ENCODE measurements around the gene TMX4. TPM values are rescaled to one million over a fixed set of nuclear protein-coding genes. Genes with fewer than 3 reads are reported as not detected.

TMX4 gene
- total and polyA plus RNA-seq, 2 of the 8 experiments (the other 6 are each of a cell fraction or from before 2014, with no cell fraction given): 2.1 to 7.8 TPM

GRCh38 chr20:8055096-8055495 lies 35.5 kb upstream of the TMX4 start:
- no peak overlapping the region for H3K9ac ChIP-seq (replicated peaks in 1 of 4; ENCODE audit: extremely low read depth in 1 of 4, low read depth in 3 of 4, low read length in 3 of 4)
- H4K20me1 ChIP-seq (replicated peaks in 1 of 2; ENCODE audit: control insufficient read depth in 1 of 2, insufficient read depth in 2 of 2, low read length in 2 of 2): no peaks in the 10 kb centered on the region
- no peak overlapping the region for H4K8ac ChIP-seq (ENCODE audit: extremely low read depth, insufficient read depth, low read length)
- no peak overlapping the region for H2BK120ac ChIP-seq (replicated peaks; ENCODE audit: low read depth, low read length)
- no peak for DNase-seq (ENCODE audit: low read depth in 1 of 2, low spot score in 2 of 2)
- no peaks in the 10 kb centered on the region for H3K27me3 ChIP-seq (replicated peaks in 1 of 4; ENCODE audit: control insufficient read depth in 3 of 4, extremely low read depth in 1 of 4, insufficient read depth in 3 of 4, low read length in 3 of 4)
- no peak overlapping the region for H2BK20ac ChIP-seq (ENCODE audit: low read length)
- H2BK15ac ChIP-seq (ENCODE audit: low read length): no peak overlapping the region
- 89% methylated on average over 3 of the region's 3 CpGs; no CpG with 5 or more reads in 1 of the 2 experiments for WGBS, 2 experiments (ENCODE audit: extremely low coverage in 1 of 2, insufficient coverage in 1 of 2, insufficient read length in 1 of 2, insufficient replicate concordance in 2 of 2, low coverage in 1 of 2, low lambda C conversion rate in 2 of 2, missing lambda C conversion rate in 1 of 2)
- FAIRE-seq: no peak
- H2AFZ ChIP-seq (ENCODE audit: low read length): no peak overlapping the region
- no peak overlapping the region for H2BK5ac ChIP-seq (ENCODE audit: low read depth, low read length)
- no peak overlapping the region for H3K4me3 ChIP-seq (ENCODE audit: extremely low read depth in 1 of 4, insufficient read depth in 2 of 4, low read depth in 3 of 4, low read length in 4 of 4)
- H3K56ac ChIP-seq (replicated peaks; ENCODE audit: insufficient read length, low read depth, low read length): no peak overlapping the region
- H3K79me2 ChIP-seq (ENCODE audit: control insufficient read depth in 1 of 2, insufficient read depth in 2 of 2, low read length in 2 of 2): no peaks in the 10 kb centered on the region
- no peak overlapping the region for H4K91ac ChIP-seq (replicated peaks; ENCODE audit: insufficient read length, low read length)
- no peaks in the 10 kb centered on the region for H3K36me3 ChIP-seq (ENCODE audit: control insufficient read depth in 2 of 4, insufficient read depth in 4 of 4, low read length in 3 of 4)
- no peaks in the 10 kb centered on the region; the same call in 1 of the 2 replicates for H3K23me2 ChIP-seq (ENCODE audit: low read depth, low read length)
- no peak overlapping the region for H3K14ac ChIP-seq (ENCODE audit: insufficient read length)
- POLR2A ChIA-PET (ENCODE audit: partially characterized antibody): no interaction called here
- H3K9me3 ChIP-seq (ENCODE audit: insufficient read depth in 2 of 2, low read depth in 1 of 2, low read length in 1 of 2): no peaks in the 10 kb centered on the region
- CTCF ChIA-PET (ENCODE audit: partially characterized antibody): interaction anchor here (0.6 to 2.0 kb wide), 5 partner anchors 8 to 674 kb away, joined by 3 to 9 read pairs (median 5); no protein-coding TSS in a partner anchor
- H3K4me1 ChIP-seq (replicated peaks in 1 of 4; ENCODE audit: control insufficient read depth in 3 of 4, insufficient read depth in 4 of 4, low read length in 3 of 4): no peaks in the 10 kb centered on the region
- no peak overlapping the region for H3K18ac ChIP-seq (ENCODE audit: extremely low read depth, low read length)
- H3K23ac ChIP-seq (ENCODE audit: insufficient read length): no peak overlapping the region
- no peak overlapping the region for H4K5ac ChIP-seq (ENCODE audit: insufficient read length, low read depth, low read length)
- H3K4me2 ChIP-seq (ENCODE audit: insufficient read depth in 1 of 2, low read depth in 2 of 2, low read length in 2 of 2): no peak overlapping the region
- H3K79me1 ChIP-seq (ENCODE audit: low read depth, low read length): no peaks in the 10 kb centered on the region
- no peak overlapping the region for H3K27ac ChIP-seq (ENCODE audit: low read depth, low read length)
- no peak overlapping the region for H2BK12ac ChIP-seq (ENCODE audit: low read depth, low read length)
- no peak overlapping the region for H3K4ac ChIP-seq (replicated peaks; ENCODE audit: insufficient read length, low read depth, low read length)
- H2AK5ac ChIP-seq (ENCODE audit: low read depth, low read length): no peak overlapping the region
- no peak for TF ChIP-seq NANOG (IDR thresholded peaks at IDR 0.05; ENCODE audit: insufficient read depth, low read depth, low read length, poor library complexity, severe bottlenecking)
- TF ChIP-seq RXRA (IDR thresholded peaks at IDR 0.05; ENCODE audit: insufficient read depth, low read depth, low read length): no peak
- TF ChIP-seq, protein P1, sequence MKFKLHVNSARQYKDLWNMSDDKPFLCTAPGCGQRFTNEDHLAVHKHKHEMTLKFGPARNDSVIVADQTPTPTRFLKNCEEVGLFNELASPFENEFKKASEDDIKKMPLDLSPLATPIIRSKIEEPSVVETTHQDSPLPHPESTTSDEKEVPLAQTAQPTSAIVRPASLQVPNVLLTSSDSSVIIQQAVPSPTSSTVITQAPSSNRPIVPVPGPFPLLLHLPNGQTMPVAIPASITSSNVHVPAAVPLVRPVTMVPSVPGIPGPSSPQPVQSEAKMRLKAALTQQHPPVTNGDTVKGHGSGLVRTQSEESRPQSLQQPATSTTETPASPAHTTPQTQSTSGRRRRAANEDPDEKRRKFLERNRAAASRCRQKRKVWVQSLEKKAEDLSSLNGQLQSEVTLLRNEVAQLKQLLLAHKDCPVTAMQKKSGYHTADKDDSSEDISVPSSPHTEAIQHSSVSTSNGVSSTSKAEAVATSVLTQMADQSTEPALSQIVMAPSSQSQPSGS (IDR thresholded peaks at IDR 0.05; ENCODE audit: low read length): no peak
- no peak for TF ChIP-seq GABPA (IDR thresholded peaks at IDR 0.05; ENCODE audit: borderline replicate concordance, insufficient read depth, low read length)
- TF ChIP-seq TCF12 (IDR thresholded peaks at IDR 0.05; ENCODE audit: low read depth, low read length): no peak
- TF ChIP-seq BRCA1 (IDR thresholded peaks at IDR 0.05; ENCODE audit: low read depth, low read length): no peak
- TF ChIP-seq CTCF (IDR thresholded peaks at IDR 0.05; ENCODE audit: control extremely low read depth in 1 of 3, insufficient read depth in 1 of 3, low read depth in 1 of 3, low read length in 3 of 3): no peak
- no peak for TF ChIP-seq HDAC2 (IDR thresholded peaks at IDR 0.05; ENCODE audit: borderline replicate concordance in 1 of 2, low read depth in 2 of 2, low read length in 2 of 2)
- no peak for TF ChIP-seq ASH2L (IDR thresholded peaks at IDR 0.05; ENCODE audit: low read length)

Data from H1 (cell line).